Fibroblast of skin of left quadriceps (primary cell): ENCODE data around the gene SMAD7.

Experiments used
- DNase-seq, 2 experiments: peaks; one replicate each; pipeline ENCODE4 v3.0.0-alpha.2; 2013; ENCODE audit warnings: low read depth in 2 of 2

The SMAD7 gene

DNA sequence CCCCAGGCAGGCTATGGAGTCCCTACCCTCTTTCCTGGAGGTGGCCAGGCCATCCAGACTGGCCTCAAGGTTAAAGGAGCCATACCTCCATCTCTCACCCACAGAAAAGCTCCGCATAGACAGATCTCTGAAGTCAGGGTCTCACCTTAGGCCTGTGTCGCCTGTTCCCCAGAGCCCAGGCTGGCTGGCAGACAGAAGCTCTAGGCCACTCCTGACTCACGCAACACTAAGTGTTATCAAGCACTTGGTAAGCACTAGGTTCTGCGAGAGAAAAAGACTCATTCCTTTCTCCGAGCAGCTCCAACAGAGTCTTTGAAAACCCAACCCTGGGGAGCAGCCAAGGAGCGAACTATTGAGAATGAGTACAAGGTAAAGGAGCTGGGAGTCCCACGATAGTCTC lies 6.1 kb downstream of the SMAD7 start:
- DNase-seq: no peak

DNA sequence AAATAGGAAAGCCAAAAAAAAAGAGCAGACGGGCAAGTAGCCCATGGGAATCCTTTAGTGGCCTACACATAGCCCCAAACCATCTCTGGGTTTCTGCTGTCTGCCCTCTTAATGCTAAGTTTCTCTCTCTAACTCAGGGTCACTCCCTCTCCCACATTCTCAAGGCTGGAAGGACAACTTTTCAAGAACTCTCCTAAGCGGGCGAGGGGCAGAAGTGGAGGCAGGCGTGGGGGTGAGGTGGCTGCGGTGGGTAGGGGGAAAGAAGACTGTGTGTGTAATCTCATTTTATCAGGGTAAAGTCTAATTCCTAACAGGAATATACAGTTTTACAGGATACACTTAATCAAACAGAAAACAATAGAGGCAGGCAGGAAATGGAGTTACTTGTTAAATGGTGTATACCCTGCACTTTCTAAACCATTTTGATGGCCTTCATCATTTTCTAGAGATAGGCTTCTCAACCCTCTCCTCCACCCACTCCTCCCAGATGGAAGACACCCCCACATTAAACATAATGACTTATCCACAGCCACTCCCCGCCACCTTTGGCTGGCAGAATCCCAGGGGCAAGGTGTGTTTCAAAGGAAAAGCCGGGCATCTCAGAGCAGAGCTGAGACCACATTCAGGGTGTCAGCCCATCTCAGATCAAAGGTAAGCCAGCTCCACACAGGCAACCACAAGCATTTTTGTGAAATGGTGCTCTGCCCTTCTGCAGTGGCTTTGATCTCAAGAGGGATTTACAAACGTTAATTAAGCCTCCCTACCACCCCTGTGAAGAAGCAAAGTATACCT lies 6.8 kb downstream of the SMAD7 start:
- DNase-seq: no peak

DNA sequence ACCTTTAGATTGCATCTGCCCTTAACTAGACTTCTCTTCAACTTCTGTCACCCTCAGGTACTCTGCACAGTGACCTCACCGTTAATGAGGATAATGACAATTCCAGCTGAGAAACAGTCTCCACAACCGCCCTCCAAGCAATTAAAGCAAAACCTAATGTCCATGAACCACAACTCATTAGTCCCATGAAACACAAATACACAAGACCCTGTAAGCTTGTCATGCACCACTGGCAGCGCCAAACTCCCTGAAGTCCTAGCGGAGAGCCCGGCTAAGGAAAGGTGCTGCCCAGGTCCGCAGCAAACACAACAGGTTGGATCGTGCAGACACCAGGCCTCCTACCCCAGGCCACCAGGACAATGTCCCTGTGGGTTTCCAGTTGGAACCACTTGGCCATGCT lies 7.4 kb downstream of the SMAD7 start:
- DNase-seq: no peak

DNA sequence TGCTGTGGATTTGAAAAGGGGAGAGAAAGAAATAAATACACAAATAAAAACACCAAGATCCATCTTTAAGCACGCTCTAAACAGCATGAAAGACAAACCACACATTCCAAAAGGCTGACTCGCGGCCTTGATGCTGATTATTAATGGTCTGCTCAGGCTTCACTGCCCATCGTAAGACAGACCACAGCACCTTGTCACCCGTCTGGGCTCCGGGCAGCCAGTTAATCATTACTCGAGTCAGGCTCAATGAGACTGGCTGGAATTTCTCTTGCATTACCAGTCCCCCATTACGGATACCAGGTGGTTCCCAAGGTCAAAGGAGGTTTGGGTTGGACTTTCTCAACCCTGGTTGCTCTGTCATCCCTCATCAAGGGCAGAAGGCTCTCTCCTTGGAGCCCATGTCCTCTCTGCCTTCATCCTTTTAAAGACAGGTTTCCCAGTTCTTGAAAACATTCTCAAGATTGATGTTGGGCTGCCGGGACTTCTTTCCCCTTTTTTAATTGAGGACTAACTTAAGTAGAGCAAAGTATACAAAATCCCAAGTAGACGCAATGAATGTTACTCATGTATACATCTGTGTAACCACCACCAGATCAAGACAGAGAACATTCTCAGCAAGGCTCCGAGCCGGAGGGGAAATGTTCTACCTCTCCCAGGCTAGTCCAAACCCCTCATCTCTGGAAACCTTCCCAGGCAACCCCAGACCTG lies 8.1 kb downstream of the SMAD7 start:
- peak; percentile 78 to 79 for DNase-seq

DNA sequence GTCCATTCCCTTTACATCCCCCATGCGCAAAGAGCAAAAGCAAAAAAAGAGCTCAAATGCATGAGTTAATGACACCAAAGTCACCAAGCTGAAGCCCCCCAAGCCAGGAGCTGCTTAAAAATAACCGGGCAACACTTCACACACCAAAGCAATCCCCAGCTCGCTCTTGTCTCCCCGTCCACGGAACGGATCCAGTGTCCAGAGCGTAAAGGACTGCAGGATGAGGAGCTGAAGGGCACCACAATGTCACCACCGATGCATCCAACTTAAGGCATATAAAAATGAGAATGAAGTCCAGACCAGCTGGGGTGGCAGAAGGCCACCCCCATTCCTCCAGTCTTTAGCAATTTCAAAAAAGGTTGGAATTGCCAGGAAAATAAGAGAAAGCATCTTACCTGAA lies 8.7 kb downstream of the SMAD7 start:
- DNase-seq: no peak

DNA sequence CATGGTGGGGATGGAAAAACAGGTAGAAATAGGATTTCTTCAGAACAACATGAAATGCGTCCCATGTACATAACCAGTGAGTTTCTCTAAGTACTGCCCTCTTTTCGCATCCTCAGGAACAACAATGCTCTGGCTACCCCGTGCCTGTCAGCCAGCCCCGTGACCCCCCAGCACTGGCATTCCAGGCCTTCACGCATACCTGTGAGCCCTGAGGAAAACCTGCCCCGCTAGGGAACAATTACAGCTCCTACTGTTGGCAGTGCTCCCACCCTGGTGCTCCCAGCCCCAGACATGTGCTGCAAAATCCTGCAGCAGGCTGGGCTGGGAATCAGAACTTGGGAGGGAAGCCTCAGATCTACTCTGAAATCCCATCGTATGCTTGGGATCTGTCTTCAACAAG lies 9.1 kb downstream of the SMAD7 start:
- no peak for DNase-seq

DNA sequence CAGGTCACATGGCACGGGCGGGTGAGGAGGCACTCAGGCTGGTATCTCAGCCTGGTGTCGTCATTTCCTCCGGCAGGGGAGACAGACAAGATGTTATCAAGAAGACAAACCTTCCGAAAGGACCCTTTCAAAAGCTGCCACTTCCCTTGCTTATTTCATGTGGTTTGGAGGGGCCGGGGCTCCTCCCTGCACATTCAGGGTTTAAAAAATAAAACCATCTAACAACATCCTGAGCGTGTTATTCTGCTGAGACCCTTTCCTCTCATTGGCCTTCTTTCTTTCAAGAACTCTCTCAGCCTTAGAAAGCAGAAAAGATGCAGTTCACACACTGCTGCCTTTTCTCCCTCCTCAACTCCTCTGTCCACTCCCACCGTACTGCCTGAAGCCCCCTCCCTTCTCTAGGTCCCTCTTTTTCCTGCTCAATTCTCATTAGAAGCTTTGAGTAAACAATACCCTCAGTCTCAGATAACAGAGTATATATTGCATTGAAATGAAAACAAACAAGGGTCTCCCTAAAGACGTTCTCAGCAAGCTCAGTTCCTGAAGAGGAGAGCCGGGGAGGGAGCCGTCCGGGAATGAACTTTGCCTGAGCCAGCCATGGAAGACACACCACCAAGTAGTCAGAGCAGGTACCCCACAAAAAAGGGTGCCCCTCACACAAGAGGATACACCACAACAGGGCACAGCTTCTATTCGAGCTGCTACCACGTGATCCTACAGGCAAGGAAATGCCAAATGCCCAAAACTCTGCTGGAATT lies 9.7 kb downstream of the SMAD7 start:
- DNase-seq: no peak

DNA sequence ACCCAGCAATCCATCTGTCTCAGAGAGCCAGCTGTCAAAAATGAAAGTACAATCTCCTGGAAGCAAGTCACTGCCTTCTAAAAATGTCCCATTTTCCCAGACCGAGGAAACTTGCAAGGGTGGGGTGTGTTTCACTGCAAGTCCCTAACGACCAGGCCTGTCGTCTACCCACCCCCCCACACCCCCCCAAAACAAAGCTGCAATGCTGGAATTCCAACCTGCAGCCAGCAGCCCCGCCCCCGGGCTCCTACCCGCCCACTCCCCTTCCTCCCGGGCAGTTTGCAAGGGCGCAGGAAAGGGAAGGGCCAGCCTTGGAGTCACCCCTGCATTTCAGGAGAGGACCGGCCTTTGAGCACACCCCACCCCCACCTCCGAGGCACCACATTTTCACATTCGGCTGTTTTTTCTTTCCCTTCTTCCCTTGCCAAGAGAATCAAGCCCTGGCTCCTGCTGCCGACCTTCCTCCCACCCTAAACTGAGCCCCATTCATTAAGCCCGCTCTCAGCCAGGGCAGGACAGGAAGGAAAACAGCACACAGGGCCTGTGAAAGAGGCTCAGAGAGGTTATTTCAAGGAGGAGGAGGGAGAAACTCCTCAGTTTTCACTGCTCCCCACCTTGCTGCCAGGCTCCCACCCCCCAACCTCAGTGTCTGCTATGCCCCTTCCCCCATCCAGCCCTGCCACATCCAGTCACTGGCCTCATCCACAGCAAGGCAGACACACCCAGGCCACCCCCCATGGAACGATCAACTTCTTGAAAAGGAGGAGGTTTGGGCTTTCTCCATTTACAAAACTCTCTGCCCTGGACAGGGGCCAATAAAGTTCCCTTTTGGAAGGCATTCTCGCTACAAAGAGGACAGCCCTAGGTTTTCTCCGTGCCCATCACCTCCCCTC lies 11.3 kb downstream of the SMAD7 start:
- no peak for DNase-seq

DNA sequence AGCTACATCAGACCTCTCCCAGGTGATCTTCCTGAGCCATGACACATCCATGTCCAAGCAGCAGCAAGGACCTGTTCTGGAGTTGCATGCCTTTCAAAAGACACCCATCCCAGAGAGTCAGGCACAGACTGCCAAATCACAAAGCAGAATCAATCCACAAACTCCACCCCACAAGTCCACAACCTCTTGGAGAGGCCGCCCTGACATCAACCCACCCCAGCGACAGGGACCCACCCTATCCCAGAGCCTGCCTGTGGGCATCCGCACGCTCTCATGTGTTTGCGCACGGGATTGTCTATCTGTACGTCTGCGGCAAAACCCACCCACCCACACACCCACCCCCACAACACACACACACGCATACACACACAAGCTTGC lies 11.9 kb downstream of the SMAD7 start:
- no peak for DNase-seq

DNA sequence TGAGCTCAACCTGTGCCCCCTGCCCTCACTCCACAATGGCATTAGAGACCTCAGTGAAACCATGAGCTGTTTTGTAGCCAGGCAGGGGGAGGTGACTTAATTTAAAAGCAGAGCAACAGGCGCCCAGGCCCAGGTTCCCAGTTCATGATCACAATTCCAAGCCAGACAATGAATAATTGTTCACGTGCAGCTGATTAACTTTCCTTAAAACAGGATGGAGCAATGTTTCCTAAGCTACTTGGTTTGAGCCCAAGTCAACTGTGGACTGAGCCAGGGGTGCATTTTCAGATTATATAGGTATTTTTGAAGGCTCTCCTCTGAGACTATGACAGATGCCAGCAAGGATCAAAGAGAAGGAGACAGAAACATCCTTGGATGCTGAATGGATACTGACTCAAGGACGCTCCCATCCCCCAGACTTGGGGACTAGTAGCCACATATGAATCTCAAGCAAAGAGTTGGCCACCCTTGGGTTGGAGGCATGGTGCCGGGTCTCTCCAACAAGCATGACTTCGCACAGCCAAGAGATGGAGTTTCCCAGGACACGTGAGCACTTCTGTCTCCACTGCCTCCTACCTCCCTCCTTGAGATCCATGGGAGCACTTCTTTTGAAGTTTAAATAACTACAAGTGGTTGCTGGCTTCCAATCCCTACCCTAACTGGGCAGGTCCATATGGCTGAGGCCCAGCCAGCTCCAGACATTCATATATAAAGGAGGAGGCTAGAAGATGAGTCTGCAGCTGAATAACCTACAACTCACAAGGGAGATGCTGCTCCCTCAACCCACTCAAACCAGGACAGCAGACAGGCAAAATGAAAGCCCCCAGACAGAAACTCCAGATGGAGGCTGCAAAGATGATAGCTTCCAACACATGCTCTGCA lies 12.7 kb downstream of the SMAD7 start:
- DNase-seq: no peak

DNA sequence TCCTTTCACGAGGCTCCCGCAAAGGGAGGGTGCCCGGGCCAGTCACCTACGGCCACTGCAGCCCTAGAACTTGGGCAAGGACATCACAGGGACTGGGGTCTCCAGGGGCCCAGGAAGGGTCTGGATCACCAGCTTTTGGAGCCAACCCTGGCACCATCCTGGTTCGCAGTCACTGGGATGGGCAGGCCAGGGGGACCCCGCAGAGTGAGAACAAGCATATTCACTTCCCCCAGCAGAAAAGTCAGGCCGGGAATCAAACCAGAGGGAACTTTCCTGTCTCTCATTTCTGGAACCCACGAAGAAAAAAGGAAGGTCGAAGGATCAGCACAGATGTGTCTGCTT lies 15.4 kb downstream of the SMAD7 start:
- no peak for DNase-seq

DNA sequence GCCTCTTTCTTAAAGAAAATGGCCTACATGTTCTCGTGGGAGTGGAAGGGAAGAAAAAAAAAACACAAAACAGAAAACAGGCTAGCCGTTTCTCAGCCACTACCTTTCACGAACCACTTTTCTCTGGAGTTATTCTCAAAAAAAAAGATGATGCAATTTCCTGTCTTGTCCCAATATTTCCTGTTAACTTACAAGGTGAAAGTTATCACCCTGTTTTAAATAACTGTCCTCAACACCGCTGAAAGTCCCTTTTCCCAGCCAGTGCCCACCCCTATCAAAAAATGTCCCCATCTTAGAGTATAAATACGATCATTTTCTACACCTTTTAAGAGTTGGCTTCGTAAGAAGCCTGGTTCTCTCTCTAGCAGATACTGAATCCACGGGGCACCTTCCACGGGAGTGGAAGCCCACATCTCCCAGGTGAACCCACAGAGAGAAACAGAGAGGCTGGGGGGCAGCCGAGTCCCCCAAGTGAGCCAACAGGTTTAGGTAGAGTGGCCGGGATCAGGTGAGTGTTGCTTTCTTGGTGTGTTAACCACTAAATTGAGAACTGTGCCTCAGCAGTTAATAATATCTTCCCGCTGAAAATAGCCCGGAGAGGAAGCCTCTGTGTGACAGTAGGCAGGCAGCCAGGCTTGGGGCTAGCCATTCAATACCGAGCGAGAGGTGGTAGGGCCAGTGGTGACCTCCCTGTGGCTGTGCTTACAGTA lies 15.9 kb downstream of the SMAD7 start:
- no peak for DNase-seq

DNA sequence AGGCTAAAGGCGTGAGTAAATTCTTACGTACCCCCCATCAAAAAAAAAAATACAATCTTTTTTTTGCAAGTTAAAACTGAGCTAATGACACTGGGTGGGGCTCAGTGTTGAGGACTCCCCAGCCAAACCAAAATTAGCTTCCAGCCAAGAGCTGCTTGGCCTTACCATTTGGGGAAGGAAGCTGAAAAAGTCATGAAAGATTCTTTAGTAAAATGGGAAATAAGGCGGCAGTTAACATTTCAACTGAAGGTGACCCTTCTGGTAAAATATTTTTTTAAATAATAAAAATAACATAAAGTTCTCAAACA lies 16.4 kb downstream of the SMAD7 start:
- DNase-seq: no peak

DNA sequence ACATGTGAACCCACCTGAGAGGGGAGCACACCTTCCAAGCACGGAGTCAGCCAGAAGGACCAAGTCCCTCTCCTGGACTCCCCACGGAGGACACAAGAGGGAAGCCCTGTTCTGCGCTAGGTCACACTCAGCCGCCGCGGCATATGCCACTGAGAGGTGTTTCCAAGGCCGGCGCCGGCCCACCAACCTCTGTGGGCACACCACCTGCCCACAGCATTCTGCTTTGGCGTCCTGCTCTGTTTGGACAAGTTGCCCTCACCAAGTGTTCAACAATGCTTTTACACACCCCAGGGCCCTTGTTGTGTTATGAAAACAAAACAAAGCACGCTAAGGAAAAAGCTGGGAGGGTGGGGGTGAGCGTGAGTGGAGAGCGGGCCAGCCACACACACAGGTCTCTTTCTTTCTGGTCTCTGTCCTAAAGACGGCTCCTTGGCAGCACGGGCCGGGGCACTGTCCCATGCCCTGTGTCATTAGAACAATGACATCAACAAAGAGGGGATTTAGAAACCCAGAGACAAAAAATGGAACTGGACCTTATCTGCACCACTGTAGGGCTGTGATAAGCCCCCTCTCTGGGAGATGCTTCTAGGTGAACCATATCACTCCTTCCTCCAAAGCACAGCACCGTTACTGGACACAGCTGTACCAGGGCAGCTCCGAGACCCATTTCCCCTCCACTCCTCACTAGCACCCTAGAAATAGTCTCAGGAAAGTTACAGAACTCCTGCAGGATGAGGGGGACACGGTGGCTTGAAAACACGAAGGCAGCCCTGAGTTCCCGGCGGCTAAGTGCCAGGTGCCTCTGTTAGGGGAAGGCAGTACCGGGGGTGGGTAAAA lies 17.0 kb downstream of the SMAD7 start:
- no peak for DNase-seq

DNA sequence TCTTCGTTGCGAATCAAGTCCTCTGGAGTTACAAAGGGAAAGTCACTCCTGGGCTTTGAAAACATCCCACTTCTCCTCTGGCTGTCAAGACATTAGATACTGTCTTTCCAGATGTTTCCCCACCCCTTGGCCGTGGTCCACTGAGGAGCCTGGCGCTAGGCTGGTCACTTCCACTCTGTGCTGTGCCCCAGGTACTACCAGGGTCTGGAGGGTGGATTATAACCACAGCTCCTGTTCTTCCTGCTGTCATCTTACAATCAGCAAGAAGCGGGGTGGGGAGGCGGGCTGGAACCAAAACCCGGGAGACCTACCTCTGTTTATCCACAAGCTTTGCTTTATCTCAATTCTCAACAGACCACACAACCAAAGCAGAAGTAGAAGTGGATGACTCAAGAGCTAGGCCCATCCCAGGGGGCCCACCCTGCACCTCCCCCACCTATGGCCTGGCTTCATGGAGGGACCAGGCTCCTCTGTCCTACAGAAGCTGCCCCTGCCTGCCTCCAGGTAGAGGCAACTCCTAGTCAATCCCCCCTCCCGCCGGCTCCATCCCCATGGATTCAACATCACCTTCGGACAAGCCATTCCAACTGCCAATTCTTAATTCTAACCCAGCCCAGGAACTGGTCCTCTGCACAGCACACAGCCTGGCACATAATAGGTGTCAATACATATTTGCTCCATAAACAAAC lies 17.8 kb downstream of the SMAD7 start:
- DNase-seq: no peak

DNA sequence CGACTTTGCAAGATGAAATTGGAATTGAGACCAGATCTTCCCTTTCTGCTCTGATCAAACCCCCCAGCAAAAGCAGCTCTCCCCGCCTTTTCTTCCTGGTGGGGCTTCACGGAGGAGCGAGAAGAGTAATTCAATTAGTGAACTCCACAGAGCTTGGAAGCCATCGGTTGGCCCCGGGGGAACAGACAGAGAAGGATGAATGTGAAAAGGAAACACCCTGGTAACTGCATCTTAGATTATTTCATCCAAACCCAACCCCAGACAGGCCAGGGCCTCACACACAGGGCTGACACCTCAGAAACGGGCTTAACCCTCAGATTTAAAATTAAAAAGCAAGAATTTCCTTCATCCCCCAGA lies 18.3 kb downstream of the SMAD7 start:
- no peak for DNase-seq

DNA sequence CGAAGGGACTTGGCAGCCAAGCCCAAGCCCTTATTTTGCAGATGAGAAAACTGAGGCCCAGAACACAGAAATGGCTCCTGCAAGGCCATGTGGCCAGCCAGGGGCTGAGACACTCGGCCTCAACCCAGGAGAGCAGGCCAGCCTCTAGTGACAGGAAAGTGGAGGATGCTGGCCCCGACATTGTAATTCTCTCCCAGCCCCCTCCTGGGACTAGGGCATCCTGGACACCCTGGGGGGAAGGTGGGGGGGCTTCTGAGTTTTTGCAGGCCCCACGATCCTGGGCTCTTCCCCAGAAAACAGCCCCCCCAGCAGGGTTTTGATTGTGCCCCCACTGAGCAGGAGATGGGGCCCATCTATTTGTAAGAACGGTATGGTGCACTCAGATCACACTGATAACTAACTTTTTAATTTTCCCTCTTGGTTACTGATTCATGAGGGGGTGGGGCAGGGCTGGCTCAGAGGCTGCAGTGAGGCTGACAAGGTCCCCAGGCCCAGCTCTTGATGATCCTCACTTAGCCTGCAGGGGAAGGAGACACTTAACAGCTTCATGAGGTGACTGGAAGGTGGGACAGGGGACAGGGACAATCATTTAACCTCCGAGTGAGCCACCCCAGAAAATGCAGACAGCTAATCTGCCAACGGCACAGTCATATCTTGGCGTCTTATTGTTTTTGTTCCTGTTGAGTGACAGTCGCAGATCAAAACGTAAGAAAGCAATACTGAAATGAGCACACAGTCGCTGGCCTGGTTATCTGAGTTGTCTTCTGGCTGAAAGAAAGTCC lies 18.9 kb downstream of the SMAD7 start:
- DNase-seq: no peak

DNA sequence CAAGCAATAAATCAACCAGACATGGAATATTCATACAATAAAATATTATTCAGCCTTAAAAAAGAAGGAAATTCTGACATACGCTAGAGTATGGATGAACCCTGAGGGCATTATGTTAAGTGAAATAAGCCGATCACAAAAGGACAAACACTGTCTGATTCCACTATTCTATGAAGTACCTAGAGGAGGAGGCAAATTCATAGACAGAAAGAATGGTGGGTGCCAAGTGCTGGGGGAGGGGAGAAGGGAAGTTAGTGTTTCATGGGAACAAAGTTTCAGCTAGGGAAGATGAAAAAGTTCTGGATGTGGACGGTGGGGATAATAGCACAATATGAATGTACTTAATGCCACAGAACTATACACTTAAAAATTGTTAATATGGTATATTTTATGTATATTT lies 19.8 kb downstream of the SMAD7 start:
- DNase-seq: no peak
